Hypothalamus (tissue), 51 donors: ENCODE data around the gene MAML3.

Source experiments
- DNase-seq, 51 donors: peaks; one replicate each; lab custom pipeline; 2025; lab: John Stamatoyannopoulos, UW

MAML3 gene

DNA sequence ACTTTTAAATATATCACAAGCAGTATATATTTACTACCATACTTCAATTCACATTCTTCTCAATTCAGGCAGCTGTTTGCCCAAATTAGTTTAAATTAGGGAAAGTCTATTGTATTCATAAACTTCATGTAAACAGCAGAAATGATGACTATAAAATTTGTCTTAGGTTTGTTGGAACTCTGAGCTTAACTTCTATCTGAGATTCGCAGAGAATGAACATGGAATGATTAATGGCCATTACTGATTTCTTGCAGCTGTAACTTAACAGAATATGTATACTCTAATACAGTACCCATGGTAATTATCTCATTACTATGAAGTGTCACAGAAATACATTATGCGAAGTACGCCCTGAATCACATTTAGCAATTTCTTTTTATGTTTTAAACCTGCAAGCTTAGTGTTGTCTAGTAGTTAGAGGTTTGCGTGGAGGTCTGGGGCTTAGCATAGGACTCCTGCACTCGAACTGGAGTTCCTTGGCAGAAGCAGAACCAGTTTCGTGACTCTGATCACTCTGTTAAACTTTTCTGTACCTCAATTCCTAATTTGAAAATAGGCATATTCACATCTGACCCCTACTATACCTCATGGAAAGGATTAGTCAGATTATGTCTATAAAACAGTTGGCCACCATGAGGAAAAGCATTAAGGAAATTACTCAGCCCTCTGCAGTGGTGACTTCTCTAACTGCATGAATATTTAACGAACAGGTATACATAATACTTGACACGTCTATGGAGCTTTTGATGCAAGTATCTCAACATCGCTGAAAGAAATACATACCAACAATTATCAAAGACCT lies 245.1 kb downstream of the MAML3 start:
- DNase-seq, result no peak

DNA sequence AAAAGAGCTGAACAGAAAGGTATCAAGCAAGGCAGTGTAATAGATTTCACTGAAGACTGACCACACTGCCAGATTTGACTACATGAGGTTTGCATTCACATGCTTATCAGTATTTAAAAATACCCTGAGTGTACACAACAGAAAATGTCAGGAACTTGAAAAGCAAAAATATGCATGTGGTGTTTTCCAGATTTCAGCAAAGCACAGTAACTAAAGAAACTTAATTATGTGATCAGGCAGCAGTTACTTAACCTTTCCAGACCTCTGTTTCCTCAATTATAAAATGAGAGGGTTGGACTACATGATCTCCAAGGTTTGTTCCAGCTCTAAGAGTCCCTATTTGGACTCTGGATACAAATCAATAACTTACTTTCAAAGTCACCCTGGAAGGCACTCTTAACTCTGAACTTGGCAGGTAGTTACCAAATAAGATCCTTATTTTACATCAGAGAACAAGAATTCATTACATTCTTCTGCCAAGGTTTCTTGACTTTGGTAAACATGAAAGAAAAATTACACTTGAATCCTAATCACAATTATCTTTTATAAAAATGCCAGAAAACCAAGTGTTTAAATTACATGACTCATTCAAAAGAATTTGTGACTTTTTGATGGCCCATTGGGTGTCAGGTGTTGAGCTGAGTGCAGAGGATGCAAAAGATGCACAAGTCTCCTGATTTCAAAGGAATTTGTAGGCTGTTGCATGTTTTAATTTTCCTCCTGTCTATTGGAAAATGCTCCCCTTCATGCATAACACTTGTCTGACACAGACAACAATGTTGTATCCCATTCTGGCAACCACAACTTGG lies 246.8 kb downstream of the MAML3 start:
- DNase-seq, result no peak

DNA sequence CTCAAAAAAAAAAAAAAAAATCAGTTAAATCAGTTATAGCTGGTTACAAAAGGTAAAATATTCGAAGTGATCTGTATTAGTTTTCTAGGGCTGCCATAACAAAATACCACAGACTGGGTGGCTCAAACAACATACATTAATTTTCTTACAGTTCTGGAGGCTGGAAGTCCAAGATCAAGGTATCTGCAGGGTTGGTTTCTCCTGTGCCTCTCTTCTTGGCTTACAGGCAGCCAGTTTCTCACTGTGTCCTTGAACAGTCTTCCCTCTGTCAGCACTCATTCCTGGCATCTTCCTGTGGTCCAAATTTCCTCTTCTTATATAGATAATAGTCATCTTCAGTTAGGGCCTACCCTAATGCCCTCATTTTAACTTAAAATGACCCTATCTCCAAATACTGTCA lies 248.5 kb downstream of the MAML3 start:
- no peak for DNase-seq

DNA sequence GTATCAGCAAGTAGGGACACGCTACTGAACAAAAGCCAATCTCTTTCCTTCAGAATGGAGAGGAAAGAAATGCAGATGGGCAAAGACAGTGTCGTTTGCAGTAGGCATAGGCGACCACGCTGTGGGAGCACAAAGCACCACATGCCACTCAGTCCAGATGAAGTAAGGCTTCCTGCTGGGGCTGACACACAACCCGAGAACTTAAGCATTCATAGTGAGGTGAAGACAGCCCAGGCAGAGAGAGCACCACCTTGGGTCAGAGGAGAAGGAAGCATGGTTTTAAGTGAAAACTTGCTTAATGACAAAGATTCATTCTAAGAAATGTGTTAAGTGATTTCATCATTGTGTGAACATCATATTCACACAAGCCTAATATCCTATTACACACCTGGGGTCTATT lies 249.6 kb downstream of the MAML3 start:
- DNase-seq, result no peak

DNA sequence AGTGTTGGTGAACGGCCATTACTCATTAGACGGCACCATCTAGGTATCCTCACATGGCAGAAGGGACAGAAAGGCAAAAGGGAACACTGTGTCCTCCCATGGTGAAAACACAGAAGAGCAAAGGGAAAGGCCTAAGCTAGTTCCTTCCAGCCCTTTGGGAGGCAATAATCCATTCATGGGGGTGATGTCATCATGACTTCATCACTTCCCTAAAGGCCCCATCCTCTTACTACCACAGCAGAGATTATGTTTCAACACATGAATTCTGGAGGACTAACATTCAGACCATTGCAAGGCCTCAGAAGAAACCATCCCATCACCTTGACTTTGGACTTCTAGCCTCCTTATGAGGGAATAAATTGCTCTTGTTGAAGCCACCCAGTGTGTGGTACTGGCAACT lies 250.1 kb downstream of the MAML3 start:
- no peak for DNase-seq

DNA sequence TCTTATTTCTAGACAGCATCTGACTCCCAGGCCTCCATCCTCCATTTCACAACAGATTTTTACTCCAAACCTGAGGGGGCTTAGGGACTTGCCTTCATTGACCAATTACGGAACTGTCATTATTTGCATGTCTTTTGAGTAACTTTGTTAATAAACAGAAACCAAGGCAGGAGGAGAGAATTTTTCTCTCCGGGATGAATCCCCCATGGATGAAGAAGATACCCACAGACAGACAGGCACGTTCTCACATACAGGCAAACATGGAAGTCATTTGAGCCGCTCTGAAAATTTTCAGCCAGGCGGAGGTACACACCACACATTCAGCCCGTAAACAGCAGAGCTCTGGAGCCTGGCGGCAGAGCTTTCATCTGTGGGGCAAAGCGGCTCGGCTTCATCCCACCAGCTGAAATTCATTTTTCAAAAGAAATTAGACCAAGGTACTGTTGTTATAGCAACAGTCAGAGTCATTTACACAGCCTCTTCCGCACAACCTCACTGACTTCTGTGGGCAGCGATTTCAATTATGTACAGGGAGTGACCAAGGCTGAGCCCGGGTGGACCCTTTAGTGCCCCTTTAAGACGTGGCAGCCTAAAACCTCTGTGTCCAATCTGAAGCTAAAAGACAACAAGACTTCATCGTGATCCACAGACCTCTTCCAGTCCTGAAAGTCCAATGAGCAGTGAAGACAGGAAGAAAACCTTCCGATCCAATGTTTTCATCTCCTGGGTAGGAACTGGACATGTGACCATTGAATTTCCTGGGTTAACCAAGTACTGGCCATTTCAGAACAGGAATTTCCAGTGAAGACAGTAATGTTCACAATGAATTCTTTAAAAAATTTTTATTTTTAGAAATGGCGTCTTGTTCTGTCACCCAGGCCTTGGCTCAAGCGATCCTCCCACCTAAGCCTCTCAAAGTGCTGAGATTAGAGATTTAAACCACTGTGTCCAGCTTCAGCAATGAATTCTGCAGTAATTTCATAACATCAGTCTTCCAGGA lies 251.4 kb downstream of the MAML3 start:
- peak in 6 of 51 donors; percentile 4 to 69 (median 14) for DNase-seq

DNA sequence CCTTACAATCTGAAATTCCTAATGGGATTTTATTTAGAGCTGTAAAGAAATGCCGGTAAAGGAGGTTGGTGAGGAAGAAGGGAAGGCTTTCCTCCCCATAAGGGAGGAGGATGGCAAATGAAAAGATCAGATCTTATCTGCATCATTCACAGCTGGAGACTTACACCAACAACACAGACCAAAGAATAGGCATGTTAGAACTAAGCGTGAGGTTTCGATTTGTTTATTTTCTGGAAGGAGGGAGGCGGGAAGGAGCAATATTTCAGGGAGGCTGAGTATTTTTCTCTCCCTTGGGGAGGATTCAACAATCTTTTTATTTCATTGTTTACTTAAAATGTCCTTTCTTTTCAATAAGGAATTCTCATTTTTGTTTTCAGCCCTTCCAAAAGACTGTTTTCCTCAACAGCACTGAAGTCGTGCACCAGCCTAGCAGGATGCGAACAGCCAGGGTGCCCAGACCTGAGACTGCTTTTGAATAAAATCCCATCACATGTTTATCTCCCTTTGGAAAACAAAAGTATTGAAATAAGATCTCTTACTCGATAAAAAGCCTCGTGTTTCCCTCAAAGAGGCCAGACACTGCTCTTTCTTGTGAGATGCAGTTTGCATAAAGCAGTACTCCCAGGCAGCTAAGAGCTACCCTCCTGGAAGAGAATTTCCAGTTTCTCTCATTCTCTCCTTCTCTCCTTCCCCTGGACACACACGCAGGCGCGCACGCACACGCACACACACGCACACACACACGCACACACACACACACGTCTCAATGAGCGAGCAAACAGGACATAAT lies 252.3 kb downstream of the MAML3 start:
- DNase-seq, result peak in 1 of 51 donors; percentile 69

DNA sequence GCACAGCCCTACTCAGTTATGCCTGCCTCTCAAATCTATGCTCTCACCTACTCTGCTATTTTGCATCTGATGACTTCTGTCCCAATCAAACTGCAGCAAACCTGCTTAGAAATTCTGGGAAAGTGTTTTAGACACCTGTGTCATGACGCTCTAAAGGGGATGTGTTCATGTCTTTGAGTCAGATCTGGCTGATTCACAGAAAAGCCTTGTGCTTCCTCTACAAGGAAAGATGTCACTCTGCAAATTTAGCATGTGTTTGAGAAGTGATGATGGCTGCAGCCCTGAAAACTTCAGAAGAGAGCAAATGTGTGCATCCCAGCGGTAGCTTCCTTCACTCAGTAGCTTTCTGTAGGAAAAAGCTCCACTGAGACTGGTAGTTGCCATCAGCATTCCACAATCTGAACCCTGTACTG lies 253.0 kb downstream of the MAML3 start:
- DNase-seq, result no peak

DNA sequence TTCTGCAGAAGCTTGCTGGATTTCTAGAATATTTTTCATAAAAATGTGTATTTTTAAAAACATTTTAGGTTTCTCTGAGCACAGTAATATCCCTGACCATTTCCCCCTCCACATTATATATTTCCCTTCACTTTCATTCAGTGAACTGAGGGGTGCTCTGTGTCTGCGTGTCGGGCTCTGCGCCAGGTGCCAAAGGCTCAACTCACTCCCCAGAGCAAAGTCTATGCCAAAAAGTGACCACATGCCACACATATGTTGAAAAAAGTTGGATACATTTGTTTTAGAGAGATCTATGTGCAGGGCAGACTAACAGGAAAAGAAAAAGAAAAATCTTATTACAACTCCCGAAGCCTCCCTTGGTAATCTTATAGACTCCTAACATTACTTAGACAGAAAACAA lies 254.6 kb downstream of the MAML3 start:
- no peak for DNase-seq

DNA sequence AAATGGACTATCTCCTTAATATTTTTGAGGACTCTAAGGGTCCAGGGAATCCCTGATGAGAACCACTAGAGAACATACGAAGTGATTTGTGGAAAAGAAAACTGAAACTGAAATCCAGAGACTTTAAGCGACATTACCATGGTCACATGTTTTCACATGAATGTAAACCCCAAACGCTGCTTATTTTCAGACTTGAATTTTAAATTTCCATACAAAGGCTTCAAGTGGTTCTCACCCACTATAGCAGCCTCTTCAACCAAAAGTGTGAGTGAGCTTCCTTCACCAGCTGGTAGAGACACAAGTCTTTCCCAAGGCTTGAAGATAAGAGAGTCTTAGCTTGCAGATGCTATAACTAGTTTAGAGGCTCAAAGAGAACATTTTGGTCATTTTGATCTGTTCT lies 255.7 kb downstream of the MAML3 start:
- DNase-seq, result no peak

DNA sequence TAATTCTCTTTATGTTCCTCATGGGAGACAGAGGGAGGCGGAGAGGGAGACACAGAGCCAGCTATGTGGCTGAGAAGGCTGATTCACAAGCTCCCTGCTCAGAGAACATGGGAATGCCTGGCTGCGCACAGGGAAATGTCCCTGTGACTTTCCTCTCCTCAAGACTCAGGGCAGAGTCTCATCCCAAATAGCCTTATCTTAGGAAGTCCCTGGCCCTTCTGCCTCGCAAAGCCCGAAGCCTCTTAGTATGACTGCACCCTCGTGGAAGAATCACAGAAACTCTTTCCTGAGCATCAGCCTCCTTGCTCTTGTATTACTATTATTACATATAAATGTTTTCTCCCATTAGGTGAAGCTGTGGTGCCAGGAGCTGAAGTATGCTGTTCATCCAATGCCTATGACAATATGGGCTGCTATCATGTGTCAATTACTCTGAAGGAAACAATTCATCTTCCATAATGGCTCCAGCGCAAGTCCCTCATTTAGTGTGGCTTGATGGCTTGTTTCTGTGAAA lies 257.8 kb downstream of the MAML3 start:
- no peak for DNase-seq

DNA sequence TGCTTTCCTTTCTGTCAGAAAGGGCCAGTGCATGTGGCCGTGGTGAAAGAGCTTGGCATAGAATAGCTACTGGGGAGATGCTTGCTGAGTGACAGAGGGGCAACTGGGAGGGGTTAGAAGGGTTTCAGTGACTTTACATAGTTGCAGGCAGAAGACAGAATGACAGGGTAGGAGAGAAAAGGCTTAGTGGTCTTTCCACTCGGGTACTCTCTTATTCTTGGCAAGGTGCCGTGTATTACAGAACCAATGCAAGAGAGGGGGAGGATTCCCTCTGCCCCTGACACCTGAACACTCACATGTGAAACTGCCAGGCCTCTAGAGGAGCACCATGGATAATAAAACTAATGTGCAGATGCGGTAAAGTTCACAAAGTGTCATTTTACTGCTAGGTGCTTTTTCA lies 260.2 kb downstream of the MAML3 start:
- DNase-seq, result no peak

DNA sequence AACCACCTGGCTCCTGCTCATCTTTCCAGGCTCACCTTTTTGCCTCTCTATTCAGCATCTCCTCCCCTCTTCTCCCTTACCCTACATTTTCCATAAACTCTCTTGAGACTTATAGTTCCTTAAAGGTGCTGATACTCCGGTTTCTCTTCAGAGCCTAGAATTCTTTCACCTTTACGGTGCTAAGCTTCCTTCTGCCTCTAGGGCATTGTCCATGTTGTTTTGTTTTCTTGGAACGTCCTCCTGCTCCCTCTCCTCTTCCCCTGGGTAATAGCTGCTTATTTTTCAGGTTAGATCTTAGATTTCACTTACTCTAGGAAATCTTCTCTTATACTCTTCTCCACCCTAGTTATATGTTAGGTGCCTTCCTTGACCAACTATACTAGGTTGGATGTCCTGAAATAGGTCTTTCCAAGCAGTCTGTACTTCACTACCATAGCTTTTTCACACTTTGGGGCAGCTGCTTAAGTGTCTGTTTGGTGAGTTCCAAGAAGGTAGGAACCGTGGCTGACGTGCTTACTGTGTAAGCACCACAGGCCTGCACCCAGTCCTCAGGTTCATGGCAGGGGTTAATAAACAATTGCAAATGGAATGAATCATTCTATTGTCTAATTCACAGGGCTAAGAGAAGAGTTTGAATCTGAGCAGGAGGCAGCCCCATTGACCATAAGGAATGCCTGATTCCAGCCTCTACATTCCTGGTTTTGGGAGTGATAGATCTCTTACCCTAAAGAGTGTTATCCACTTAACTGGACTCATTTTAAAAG lies 260.8 kb downstream of the MAML3 start:
- DNase-seq, result no peak

DNA sequence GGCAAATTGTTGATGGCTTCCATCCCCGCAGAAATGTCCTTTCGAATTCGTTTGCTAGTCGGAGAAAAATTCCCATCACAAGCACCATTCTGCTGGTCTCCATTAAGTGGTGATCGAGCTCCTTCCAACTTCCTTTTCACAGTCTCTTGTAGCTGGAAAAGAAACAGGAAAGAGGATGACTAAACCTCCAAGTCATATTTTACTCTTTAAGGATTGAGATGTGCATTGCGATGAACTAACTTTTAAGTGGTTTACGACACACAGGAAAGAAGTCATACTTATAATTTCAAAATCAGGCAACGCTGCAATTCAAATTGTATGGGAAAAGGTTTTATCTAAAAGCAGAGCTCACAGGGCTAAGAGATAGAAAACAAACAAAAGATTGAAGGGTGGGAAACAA lies 263.2 kb downstream of the MAML3 start:
- no peak for DNase-seq

DNA sequence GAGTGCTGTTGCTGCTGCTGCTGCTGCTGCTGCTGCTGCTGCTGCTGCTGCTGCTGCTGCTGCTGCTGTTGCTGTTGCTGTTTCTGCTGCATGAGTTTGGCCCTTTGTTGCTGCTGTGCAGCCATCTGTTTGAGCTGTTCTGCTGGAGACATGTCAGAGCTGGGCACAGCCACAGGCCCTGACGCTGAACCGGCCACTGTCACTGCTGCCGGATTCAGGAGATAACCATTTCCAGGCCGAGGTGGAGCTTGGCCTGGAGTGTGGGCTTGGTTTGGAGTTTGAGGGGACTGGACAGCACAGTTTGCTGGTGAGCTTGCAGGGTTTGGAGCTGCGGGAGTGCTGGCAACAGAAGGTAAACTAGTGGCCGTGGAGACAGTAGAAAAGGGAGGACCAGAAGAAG lies 264.1 kb downstream of the MAML3 start:
- DNase-seq, result peak in 1 of 51 donors; percentile 10

DNA sequence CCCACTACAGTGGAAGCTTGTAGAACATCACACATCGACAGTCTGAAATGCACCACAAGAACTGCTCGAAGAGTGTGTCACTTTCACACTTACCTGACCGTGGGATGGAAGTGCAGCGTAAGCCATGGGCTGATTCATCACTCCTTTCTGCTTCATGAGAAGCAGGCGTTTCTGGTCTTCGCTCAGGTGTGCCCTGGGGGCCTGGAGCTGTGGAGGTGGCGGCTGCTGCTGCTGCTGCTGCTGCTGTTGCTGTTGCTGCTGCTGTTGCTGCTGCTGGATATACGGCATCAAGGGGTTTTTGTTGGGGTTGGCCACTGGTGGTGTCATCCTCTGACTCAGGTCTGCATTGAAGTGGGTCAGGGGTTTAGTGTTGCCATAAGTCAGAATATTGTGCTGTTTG lies 264.7 kb downstream of the MAML3 start:
- DNase-seq, result no peak

DNA sequence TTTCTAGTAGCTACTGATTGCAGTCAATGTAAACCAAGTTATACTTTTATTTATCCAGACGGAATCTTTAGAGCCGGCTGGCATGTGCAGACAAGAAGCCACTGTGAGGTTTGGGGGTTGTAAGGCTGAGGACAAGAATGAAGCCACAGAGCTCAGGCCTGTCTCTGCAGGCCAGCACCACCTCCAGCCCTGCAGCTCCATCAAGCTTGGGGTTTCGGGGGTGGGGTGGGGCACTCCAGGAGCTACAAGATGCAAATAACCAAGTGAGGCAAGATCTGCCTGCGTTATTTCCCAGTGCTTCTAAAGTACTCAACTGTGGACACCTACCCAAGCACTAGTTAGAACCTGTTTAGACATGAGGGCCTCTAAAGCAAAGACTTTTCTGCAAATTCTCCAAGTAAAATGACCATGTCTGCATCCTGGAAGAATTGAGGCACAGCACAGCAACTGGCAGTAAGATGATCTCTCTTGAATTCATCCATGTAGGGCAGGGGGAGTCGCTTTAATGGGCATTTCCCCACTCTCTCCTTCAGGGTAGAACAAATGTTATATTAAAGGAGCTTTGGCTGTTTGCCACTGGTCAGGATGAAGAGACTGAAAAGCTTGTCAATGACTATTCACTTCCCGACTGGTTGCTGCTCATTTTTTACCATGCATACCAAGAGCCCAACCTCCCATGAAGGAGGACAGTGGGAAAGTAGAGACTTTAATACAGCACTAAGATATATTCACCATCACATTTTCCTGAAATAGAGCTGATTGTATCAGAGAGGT lies 265.8 kb downstream of the MAML3 start:
- peak in 1 of 51 donors; percentile 17 for DNase-seq

DNA sequence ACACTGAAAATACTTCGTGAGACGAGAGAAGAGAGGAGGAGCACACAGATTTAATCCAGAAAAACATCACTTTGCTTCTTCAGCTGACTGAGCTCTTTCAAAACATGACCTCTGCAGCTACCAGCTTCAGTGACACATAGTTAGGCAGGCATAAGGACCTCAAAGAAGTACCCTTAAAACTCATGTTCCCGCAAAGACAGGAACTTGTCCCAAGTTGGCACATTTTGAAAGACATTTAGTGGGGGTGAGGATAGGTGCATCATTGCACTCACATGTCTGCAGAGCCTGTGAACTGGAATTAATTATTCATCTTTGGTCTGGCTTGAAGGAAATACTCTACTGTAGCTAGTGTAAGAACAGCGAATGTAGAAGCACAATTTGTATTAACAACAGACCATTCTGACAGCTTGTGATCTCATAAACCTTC lies 266.6 kb downstream of the MAML3 start:
- DNase-seq, result no peak
